RWPE2 (cell line): ENCODE results near the gene SKOR1.

ENCODE experiments used
- ATAC-seq: fragments of 200-7000 bp; cut with Tn5 transposase; 3 replicates; pipeline ENCODE4 v1.9.1; 2021; ENCODE audit warnings: low read depth
- DNase-seq: peaks from one replicate; pipeline ENCODE4 v3.0.0-alpha.2; 2020; ENCODE audit warnings: low spot score
- H3K27ac ChIP-seq: fragments of 450-650 bp; 2 replicates; pipeline ENCODE4 v1.5.1; 2017; ENCODE audit warnings: mild to moderate bottlenecking; ENCODE audit not compliant: poor library complexity, severe bottlenecking
- H3K27me3 ChIP-seq: fragments of 250-450 bp; sonication (Bioruptor Pico); 2 replicates; pipeline ENCODE4 v1.5.1; 2021; ENCODE audit warnings: mild to moderate bottlenecking, moderate library complexity; ENCODE audit not compliant: insufficient read depth, poor library complexity, severe bottlenecking
- H3K36me3 ChIP-seq: fragments of 250-450 bp; sonication (Bioruptor Pico); 2 replicates; pipeline ENCODE4 v1.5.1; 2020; ENCODE audit warnings: low read depth, mild to moderate bottlenecking, moderate library complexity
- H3K4me1 ChIP-seq: fragments of 250-450 bp; sonication (Bioruptor Pico); 2 replicates; pipeline ENCODE4 v1.5.1; 2021; ENCODE audit warnings: mild to moderate bottlenecking, moderate library complexity; ENCODE audit not compliant: insufficient read depth, poor library complexity, severe bottlenecking
- H3K4me3 ChIP-seq: fragments of 250-450 bp; sonication (Bioruptor Pico); 2 replicates; pipeline ENCODE4 v1.5.1; 2021; ENCODE audit warnings: mild to moderate bottlenecking, moderate library complexity; ENCODE audit not compliant: severe bottlenecking
- H3K9me3 ChIP-seq: fragments of 250-450 bp; sonication (Bioruptor Pico); 2 replicates; pipeline ENCODE4 v1.5.1; 2021; ENCODE audit warnings: mild to moderate bottlenecking, moderate library complexity; ENCODE audit not compliant: severe bottlenecking
- TF ChIP-seq, protein P1 (sequence below): fragments of 450-650 bp; IDR thresholded peaks from one replicate; pipeline ENCODE4 v1.5.1; 2017; ENCODE audit warnings: mild to moderate bottlenecking, moderate library complexity; ENCODE audit not compliant: poor library complexity, severe bottlenecking

The SKOR1 gene

DNA sequence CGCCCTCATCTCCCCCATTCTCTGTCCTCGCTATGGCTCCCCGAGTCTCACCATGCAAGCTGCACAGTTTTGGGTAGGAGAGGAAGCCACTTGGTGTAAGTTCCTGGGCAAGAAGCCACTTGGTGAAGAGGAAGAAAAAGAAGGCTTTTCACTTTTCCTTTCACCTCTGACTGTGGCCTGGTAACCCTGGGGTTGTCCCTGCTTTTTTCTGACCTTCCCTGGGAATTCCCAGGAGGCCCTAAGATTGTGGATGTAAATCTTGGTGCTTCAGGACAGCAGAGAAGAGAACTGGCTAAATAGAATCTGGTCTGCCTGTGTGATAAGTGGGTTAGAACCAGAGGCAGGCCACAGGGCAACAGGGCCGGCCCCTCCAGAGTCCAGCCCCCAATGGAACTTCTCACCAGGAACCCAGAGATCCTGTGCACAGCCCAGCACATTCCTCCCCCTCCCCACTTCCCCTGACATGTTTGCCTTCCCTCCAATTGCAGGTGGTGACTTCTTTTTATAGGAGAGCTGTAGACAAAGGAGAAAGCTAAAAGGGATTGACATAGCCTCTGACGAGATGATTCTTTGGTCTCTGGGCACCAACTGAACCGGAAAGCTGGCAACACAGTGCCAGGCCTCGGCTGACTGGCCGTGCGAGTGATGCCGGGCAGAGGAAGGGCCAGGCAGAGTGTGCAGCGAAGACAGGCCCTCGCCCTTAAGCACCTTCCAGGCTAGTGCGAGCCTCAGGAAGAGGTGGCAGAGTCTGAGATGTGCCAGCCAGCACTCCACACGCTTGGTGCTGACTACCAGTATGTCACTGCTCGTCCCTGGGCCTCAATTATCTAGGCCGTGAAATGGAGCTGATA, 19.4 kb upstream of the SKOR1 start:
- no peaks in the 10 kb centered on the region for H3K4me1 ChIP-seq
- ATAC-seq (no peak), DNase-seq (no peak)
- no peak overlapping the region for H3K4me3 ChIP-seq
- H3K27ac ChIP-seq: no peak overlapping the region
- TF ChIP-seq, protein P1, sequence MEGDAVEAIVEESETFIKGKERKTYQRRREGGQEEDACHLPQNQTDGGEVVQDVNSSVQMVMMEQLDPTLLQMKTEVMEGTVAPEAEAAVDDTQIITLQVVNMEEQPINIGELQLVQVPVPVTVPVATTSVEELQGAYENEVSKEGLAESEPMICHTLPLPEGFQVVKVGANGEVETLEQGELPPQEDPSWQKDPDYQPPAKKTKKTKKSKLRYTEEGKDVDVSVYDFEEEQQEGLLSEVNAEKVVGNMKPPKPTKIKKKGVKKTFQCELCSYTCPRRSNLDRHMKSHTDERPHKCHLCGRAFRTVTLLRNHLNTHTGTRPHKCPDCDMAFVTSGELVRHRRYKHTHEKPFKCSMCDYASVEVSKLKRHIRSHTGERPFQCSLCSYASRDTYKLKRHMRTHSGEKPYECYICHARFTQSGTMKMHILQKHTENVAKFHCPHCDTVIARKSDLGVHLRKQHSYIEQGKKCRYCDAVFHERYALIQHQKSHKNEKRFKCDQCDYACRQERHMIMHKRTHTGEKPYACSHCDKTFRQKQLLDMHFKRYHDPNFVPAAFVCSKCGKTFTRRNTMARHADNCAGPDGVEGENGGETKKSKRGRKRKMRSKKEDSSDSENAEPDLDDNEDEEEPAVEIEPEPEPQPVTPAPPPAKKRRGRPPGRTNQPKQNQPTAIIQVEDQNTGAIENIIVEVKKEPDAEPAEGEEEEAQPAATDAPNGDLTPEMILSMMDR: no peak
- H3K27me3 ChIP-seq: no peaks in the 10 kb centered on the region
- H3K9me3 ChIP-seq: no peaks in the 10 kb centered on the region
- no peaks in the 10 kb centered on the region for H3K36me3 ChIP-seq

DNA sequence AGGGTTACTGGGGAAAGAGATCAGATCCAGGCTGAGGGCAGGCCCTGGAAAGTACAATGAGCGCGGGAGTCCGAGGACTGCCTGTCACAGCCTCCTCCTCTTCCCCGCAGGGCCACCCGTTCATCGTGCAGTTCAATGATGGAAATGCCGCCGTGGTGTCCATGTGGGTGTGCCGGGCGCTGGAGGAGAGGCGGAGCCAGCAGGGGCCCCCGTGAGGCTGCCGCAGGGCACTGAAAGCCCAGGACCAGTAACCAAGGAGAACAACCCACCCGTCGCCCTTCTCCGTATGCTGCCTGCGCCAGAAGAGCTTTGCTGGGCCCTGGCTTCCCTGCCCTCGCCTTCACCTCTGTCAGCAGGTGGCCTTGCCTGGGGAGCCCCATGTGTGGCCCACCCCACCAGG, 18.8 kb upstream of the SKOR1 start:
- Histone ChIP-seq H3K4me3 (no peak overlapping the region), H3K27me3 (no peaks in the 10 kb centered on the region), H3K27ac (no peak overlapping the region), H3K36me3 (no peaks in the 10 kb centered on the region), H3K4me1 (no peaks in the 10 kb centered on the region), H3K9me3 (no peaks in the 10 kb centered on the region)
- DNase-seq (no peak), ATAC-seq (no peak)
- TF ChIP-seq, protein P1: no peak

DNA sequence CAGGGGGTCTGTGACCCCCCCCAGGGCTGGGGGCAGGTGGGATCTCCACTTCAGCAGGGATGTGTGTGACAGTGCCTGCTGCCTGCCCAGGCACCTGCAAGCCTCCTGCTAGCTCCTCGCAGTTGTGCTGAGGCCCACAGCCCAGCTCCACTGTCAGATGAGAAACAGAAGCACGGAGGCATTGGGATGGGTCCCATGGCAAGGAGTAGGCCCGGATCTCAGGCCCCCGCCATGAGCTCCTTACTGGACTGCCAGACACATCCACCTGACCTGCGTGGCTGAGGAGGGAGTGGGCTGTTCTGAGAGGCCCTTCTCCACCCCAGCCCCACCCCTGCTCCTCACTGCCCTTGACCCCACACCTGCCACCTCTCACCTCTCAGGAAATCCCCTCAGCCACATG, 18.2 kb upstream of the SKOR1 start:
- Histone ChIP-seq H3K27me3 (no peaks in the 10 kb centered on the region), H3K9me3 (no peaks in the 10 kb centered on the region), H3K27ac (no peak overlapping the region), H3K36me3 (no peaks in the 10 kb centered on the region), H3K4me3 (no peak overlapping the region), H3K4me1 (no peaks in the 10 kb centered on the region)
- DNase-seq: no peak
- no peak for ATAC-seq
- TF ChIP-seq, protein P1: no peak

DNA sequence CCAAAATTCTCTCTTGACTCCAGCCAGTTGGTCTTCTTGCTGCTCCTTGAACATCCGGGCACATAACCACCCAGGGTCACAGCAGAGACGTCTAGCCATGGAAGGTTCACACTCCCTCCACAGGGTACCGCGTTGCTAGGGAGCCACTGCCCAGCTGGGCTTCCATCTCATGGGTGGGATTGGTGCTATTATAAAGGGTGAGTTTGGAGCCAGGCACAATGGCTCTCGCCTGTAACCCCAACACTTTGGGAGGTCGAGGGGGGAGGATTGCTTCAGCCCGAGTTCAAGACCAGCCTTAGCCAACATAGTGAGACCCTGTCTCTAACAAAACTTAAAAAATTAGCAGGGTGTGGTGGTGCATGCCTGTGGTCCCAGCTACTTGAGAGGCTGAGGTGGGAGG, 17.5 kb upstream of the SKOR1 start:
- H3K36me3 ChIP-seq: no peaks in the 10 kb centered on the region
- H3K9me3 ChIP-seq: no peaks in the 10 kb centered on the region
- TF ChIP-seq, protein P1: no peak
- no peak overlapping the region for H3K27ac ChIP-seq
- DNase-seq (no peak), ATAC-seq (no peak)
- no peaks in the 10 kb centered on the region for H3K4me1 ChIP-seq
- no peak overlapping the region for H3K4me3 ChIP-seq
- H3K27me3 ChIP-seq: no peaks in the 10 kb centered on the region

DNA sequence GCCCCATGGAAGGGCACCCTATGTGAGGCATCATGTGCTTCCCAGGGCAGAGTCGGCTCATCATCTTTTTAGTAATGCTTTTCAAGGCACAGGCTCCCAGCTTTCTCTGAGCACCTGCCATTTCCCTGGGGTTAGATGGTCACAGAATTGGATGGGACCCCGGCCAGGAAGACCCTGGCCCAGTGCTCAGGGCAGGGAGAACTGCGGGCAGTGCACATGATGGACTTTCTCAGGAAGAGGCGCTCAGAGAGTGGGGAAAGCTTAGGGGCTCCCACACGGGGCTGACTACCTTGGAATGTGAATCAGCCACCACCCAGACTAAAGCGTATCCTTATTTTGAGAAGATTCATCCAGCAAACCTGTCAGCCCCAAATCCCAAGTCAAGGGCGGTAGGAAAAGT, 16.5 kb upstream of the SKOR1 start:
- H3K36me3 ChIP-seq: no peaks in the 10 kb centered on the region
- no peak for DNase-seq
- H3K4me1 ChIP-seq: no peaks in the 10 kb centered on the region
- no peaks in the 10 kb centered on the region for H3K9me3 ChIP-seq
- H3K27ac ChIP-seq: no peak overlapping the region
- no peak for ATAC-seq
- H3K4me3 ChIP-seq: no peak overlapping the region
- TF ChIP-seq, protein P1: no peak
- H3K27me3 ChIP-seq: no peaks in the 10 kb centered on the region
